GM18858 (cell line): ENCODE measurements around the gene ABCG4.
"Not testable (repeated sequence)": the region's sequence is repeated elsewhere in the genome, so short reads cannot be mapped to it uniquely, and the experiment has no call there.

ENCODE experiments used
- ATAC-seq: cut with Tn5 transposase; IDR thresholded peaks from one replicate; pipeline ENCODE4 v1.9.1; 2021; ENCODE audit not compliant: unreplicated experiment

ABCG4 gene

GRCh38 chr11:119115484-119116234 lies 33.2 kb upstream of the ABCG4 start:
- ATAC-seq, result no peak

- ATAC-seq, result no peak
Measured at GRCh38 chr11:119116235-119116594, 32.6 kb upstream of the ABCG4 start.

- no peak for ATAC-seq
Measured at GRCh38 chr11:119116601-119117000, 32.3 kb upstream of the ABCG4 start.

- no peak for ATAC-seq
Measured at GRCh38 chr11:119117004-119117706, 31.7 kb upstream of the ABCG4 start.

GRCh38 chr11:119118227-119118626 lies 30.6 kb upstream of the ABCG4 start:
- no peak for ATAC-seq

- ATAC-seq, result no peak
Measured at GRCh38 chr11:119118946-119119345, 29.9 kb upstream of the ABCG4 start.

DNA sequence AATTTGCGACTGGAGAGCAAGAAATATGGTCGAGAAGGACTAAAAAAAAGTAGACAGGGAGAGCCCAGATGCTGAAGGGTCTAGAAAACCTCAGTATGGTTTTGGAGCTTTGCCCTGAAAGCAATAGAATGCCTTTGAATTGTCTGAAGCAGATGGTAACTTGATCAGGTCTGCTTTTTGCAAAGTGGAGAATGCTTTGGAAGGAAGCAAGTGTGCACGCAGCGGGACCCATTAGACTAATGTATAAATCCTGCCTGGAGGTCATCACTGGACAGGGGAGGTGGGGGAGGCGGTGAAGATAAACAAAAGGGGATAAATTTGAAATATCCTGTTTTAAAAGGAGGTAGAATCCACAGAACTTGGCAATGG lies 28.2 kb upstream of the ABCG4 start:
- ATAC-seq, result no peak

- peak; percentile 88 for ATAC-seq
Measured at GRCh38 chr11:119121008-119121810, 27.6 kb upstream of the ABCG4 start, which contains the start of gene HINFP. Gene HINFP, plus strand, starts transcription at chr11:119121580. Its CDS starts 5,365 bp downstream, at chr11:119126945.

DNA sequence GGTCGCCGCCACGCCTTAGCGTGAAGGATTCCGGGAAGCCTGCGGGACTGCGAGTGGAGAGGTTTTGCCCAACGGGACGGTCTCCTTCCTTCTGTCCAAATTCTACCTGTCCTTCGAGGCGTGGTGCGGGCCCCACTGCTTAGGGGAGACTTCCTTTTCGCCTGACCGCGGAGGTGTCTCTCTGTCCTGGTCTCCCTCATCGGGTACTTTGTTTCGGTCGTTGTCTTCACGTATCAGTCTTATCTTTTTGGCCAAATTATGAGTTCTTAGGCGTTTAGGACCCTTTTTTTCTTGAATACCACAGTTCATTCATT lies 27.1 kb upstream of the ABCG4 start:
- ATAC-seq, result no peak

DNA sequence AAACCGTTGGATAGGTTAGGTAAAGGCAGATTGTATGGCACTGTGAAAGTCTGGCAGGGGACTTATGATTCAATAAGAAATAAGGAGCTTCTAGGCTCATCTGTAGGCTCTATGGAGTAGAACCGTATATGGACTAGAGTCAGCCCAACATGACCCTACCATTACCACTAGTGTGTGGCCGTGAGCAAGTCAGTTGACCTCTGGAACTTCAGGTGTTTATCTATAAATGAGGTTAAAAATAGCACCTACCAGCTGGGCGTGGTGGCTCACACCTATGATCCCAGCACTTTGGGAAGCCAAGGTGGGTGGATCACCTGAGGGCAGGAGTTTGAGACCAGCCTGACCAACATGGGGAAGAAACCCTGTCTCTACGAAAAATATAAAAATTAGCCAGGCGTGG lies 23.0 kb upstream of the ABCG4 start:
- no peak for ATAC-seq

- no peak for ATAC-seq
Measured at GRCh38 chr11:119126675-119127268, 22.1 kb upstream of the ABCG4 start.

DNA sequence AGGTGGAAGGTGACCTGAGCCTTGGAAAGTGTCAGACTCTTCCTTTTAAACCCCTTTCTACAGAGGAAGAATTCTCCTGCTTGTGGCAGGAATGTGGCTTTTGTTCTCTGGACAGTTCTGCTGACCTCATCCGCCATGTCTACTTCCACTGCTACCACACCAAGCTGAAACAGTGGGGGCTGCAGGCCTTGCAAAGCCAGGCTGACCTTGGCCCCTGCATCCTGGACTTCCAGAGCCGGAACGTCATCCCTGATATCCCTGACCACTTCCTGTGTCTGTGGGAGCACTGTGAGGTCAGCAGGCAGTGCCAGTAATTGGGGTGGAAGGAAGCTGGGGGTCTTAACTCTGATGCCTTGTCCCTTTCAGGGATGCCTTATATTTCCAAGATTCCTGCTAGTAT lies 18.2 kb upstream of the ABCG4 start:
- no peak for ATAC-seq

- no peak for ATAC-seq
Measured at GRCh38 chr11:119134389-119134978, 14.4 kb upstream of the ABCG4 start.

- not testable (repeated sequence) for ATAC-seq
Measured at GRCh38 chr11:119139276-119139675, 9.6 kb upstream of the ABCG4 start.

DNA sequence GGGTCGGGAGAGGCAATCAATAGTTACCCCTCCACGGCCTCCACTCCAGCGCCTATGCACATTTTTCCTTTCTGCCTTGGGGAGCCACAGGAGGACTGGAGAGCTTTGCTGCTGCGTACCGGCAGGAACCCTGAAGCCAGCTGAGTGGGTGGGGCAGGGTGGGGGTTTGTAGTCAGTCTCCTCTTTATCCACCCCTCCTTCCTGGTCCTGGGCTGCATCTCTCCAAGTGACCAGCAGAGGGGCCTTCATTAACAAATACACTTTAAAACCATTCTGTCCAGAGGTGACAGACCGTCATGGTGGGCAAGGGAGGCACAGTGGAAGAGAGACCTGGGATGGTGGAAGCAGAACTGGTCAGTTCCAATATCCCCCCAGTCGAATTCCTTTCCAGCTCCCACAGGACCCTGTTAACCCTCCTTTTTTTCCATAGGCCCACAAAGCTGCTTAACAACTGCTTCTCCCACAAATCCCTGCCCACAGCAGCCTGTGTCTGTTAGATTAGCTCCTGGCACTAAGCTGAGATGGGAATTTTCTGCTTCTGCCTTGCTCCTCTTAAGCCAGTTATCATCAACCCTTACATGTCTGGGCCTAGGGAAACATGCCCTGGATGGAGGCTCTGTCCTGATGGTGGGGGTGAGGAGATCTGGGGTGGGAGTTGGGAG lies 3.9 kb upstream of the ABCG4 start:
- ATAC-seq, result no peak

- no peak for ATAC-seq
Measured at GRCh38 chr11:119145551-119145950, 3.3 kb upstream of the ABCG4 start.

- no peak for ATAC-seq
Measured at GRCh38 chr11:119147604-119148333, 1.1 kb upstream of the ABCG4 start.

DNA sequence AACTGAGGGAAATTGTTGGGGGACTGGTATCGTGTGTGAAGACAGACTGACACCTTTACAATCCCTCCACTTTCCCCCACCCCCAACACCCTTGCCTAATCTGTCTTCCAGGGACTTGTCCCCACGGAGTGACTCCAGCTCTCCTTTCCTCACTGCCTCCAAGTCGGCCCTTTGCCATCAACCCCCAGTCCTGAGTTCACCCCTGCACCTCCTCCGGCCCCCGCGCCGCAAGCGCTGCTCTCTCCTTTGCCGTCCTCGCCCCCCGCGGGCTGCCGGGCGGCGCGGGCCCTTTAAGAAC lies 183 bp upstream of the ABCG4 start:
- ATAC-seq, result no peak

- ATAC-seq, result no peak
Measured at GRCh38 chr11:119149786-119150275, 979 bp downstream of the ABCG4 start.

GRCh38 chr11:119152043-119152442 lies 3.2 kb downstream of the ABCG4 start:
- no peak for ATAC-seq
